WTC11 (cell line): ENCODE data around the gene PLK3. TPM values are rescaled to one million over a fixed set of nuclear protein-coding genes. Genes with fewer than 3 reads are reported as not detected.
A peak's percentile ranks its signal among the peaks of the same experiment; 100 is the strongest.

Experiments
- ATAC-seq: fragments of 200-7000 bp; cut with Tn5 transposase; 2 replicates; pipeline ENCODE4 v1.10.0; 2021; ENCODE audit warnings: mild to moderate bottlenecking, moderate library complexity
- CTCF ChIA-PET: fragments of 300-600 bp; sonication (Branson Sonifier 250); formaldehyde crosslinking; loops from one replicate; lab custom pipeline; 2021; ENCODE audit warnings: antibody characterized with exemption; lab: Charles Lee
- POLR2A ChIA-PET: fragments of 350-600 bp; sonication (Branson Sonifier 250); formaldehyde crosslinking; loops from one replicate; lab custom pipeline; 2021; ENCODE audit warnings: antibody characterized with exemption; lab: Charles Lee
- DNase-seq: peaks from one replicate; pipeline ENCODE4 v3.0.0; 2021; ENCODE audit warnings: low spot score
- H3K27ac Mint-ChIP-seq: 2 replicates; pipeline ENCODE4 v1.8.0; 2021; ENCODE audit warnings: mixed read lengths
- H3K27me3 Mint-ChIP-seq: 2 replicates; pipeline ENCODE4 v1.8.0; 2021; ENCODE audit warnings: low read depth, mild to moderate bottlenecking, moderate library complexity, mixed read lengths
- H3K36me3 Mint-ChIP-seq: 2 replicates; pipeline ENCODE4 v1.8.0; 2021; ENCODE audit warnings: mixed read lengths
- H3K4me1 Mint-ChIP-seq: 2 replicates; pipeline ENCODE4 v1.8.0; 2022; ENCODE audit warnings: mixed read lengths
- H3K4me3 Mint-ChIP-seq: 2 replicates; pipeline ENCODE4 v1.8.0; 2021; ENCODE audit warnings: mild to moderate bottlenecking, moderate library complexity, mixed read lengths
- H3K9me3 Mint-ChIP-seq: 2 replicates; pipeline ENCODE4 v1.8.0; 2021; ENCODE audit warnings: mixed read lengths
- CBFB ChIP-seq: sonication (generic); formaldehyde crosslinking; IDR thresholded peaks from 2 replicates; pipeline ENCODE4 v1.8.1; 2022; ENCODE audit warnings: mild to moderate bottlenecking, low read depth, missing genetic modification reagents
- CREM ChIP-seq: sonication (generic); formaldehyde crosslinking; IDR thresholded peaks from 2 replicates; pipeline ENCODE4 v1.8.1; 2022; ENCODE audit warnings: mild to moderate bottlenecking, missing genetic modification reagents, moderate library complexity
- CTCF ChIP-seq: fragments of 200-600 bp; IDR thresholded peaks from 2 replicates; pipeline ENCODE4 v1.8.0; 2022; ENCODE audit warnings: antibody characterized with exemption
- GABPB1 ChIP-seq: sonication (generic); formaldehyde crosslinking; IDR thresholded peaks from 2 replicates; pipeline ENCODE4 v1.8.1; 2023; ENCODE audit warnings: mild to moderate bottlenecking, missing genetic modification reagents
- GRHL2 ChIP-seq: fragments of 250-450 bp; sonication (Bioruptor Pico); IDR thresholded peaks from 2 replicates; pipeline ENCODE4 v1.8.0; 2022; ENCODE audit warnings: mild to moderate bottlenecking, moderate library complexity; ENCODE audit not compliant: insufficient replicate concordance, severe bottlenecking
- JAZF1 ChIP-seq: fragments of 250-450 bp; sonication (Bioruptor Pico); IDR thresholded peaks from 2 replicates; pipeline ENCODE4 v1.9.0; 2021; ENCODE audit warnings: moderate library complexity, mild to moderate bottlenecking, inconsistent platforms
- MXD4 ChIP-seq: fragments of 250-450 bp; sonication (Bioruptor Pico); IDR thresholded peaks from 2 replicates; pipeline ENCODE4 v1.8.0; 2021; ENCODE audit warnings: mild to moderate bottlenecking, moderate library complexity, borderline replicate concordance
- NFE2L1 ChIP-seq: sonication (generic); formaldehyde crosslinking; IDR thresholded peaks from 2 replicates; pipeline ENCODE4 v1.8.1; 2023; ENCODE audit warnings: missing genetic modification reagents
- NR3C1 ChIP-seq: sonication (generic); formaldehyde crosslinking; conservative IDR thresholded peaks from 2 replicates; pipeline ENCODE4 v1.8.1; 2023; ENCODE audit warnings: low read depth, mild to moderate bottlenecking, missing genetic modification reagents
- PREB ChIP-seq: sonication (generic); formaldehyde crosslinking; IDR thresholded peaks from 2 replicates; pipeline ENCODE4 v1.8.1; 2022; ENCODE audit warnings: mild to moderate bottlenecking, missing genetic modification reagents, moderate library complexity, borderline replicate concordance
- ZNF317 ChIP-seq: sonication (generic); formaldehyde crosslinking; IDR thresholded peaks from 2 replicates; pipeline ENCODE4 v1.8.1; 2023; ENCODE audit warnings: low read depth, mild to moderate bottlenecking, moderate library complexity, missing genetic modification reagents, borderline replicate concordance
- total RNA-seq: library from RNA; stranded (reverse); gene quantifications from 3 replicates; pipeline ENCODE4 v1.2.3, GENCODE V29; 2021
- TF ChIP-seq, protein P1 (sequence below): fragments of 250-450 bp; sonication (Bioruptor Pico); IDR thresholded peaks from 2 replicates; pipeline ENCODE4 v1.9.0; 2021; ENCODE audit warnings: mild to moderate bottlenecking
- TF ChIP-seq, protein P2 (sequence below): sonication (generic); formaldehyde crosslinking; conservative IDR thresholded peaks from 2 replicates; pipeline ENCODE4 v1.8.1; 2023; ENCODE audit warnings: mild to moderate bottlenecking, low read depth, missing genetic modification reagents, moderate library complexity
- TF ChIP-seq, protein P3 (sequence below): sonication (generic); formaldehyde crosslinking; IDR thresholded peaks from 2 replicates; pipeline ENCODE4 v1.8.1; 2023; ENCODE audit warnings: mild to moderate bottlenecking, missing genetic modification reagents
- TF ChIP-seq, protein P4 (sequence below): sonication (generic); formaldehyde crosslinking; IDR thresholded peaks from 2 replicates; pipeline ENCODE4 v1.8.1; 2023; ENCODE audit warnings: mild to moderate bottlenecking, missing genetic modification reagents

PLK3 gene
- total RNA-seq, 1 experiment from 2014 or later, result 16.4 TPM

- ATAC-seq, result peak; percentile 73
- H3K27me3 Mint-ChIP-seq, result no peaks in the 10 kb centered on the region
- TF ChIP-seq GABPB1, result 0 out of 2 replicates have a peak, but pooled peaks have one; percentile 53
- TF ChIP-seq PREB (CRISPR knock-in tag), result no peak
- TF ChIP-seq ZNF317 (CRISPR knock-in tag), result no peak
- no peak for TF ChIP-seq GRHL2 (CRISPR knock-in tag)
- TF ChIP-seq CTCF, result peak; percentile 29; the same call in 1 of the 2 replicates
- TF ChIP-seq, all 79 proteins: peak for 2
- DNase-seq, result peak; percentile 68
- ChIA-PET CTCF (interaction anchor here (0.8 to 3.6 kb wide), 15 partner anchors 8 to 473 kb away, joined by 3 to 15 read pairs (median 4); partner anchors contain the start of genes BTBD19, EIF2B3, PTCH2 and RNU5D-1), POLR2A (interaction anchor here (0.6 to 1.5 kb wide), 2 partner anchors 14 to 184 kb away, joined by 3 read pairs; partner anchors contain the start of gene HECTD3)
- Mint-ChIP-seq H3K36me3 (no peaks in the 10 kb centered on the region), H3K27ac (no peak overlapping the region), H3K9me3 (no peaks in the 10 kb centered on the region), H3K4me3 (no peak overlapping the region), H3K4me1 (peaks cover 13% of the 10 kb centered on the region)
Observed at GRCh38 chr1:44827197-44828002, 27.2 kb downstream of the PLK3 start.

DNA sequence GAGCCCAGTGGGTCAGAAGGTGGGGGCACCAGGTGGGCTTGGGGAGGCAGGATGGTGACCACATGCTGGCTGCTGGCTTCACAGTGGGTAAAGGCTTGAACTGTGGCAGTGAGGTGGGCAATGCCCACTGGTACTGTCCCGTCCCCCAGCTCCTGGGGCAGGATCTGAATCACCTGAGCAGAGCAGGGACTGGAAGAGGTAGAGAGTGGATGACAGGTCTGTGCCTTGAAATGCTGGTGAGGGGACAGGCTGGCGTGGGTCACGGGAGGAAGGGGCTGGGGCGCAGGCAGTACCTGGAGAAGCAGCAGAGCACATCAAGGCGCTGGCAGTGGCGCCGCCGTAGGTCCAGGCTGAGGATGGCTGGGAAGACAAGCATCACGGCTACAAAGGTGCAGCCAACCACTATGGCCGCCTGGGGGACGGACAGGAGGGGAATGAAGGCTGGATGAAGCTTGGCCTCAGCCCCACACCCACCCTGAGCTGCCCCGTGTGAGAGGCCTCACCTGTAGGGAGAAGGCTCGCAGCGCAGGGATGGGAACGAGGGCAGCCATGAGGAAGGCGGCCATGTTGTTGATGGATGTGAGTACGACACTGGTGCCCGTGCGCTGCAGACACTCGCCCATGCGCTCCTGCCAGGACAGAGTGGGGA, 27.9 kb downstream of the PLK3 start:
- no peak for DNase-seq
- CTCF ChIA-PET, result interaction anchor here (0.8 to 3.6 kb wide), 11 partner anchors 8 to 472 kb away, joined by 3 to 15 read pairs (median 6); partner anchors contain the start of genes BTBD19 and PTCH2

More for the DNA sequence above, 27.9 kb downstream of the PLK3 start:
- Mint-ChIP-seq H3K4me1 (peaks cover 13% of the 10 kb centered on the region), H3K27ac (peak overlapping the region; percentile 57; the same call in 1 of the 2 replicates), H3K36me3 (no peaks in the 10 kb centered on the region), H3K27me3 (no peaks in the 10 kb centered on the region), H3K9me3 (no peaks in the 10 kb centered on the region), H3K4me3 (no peak overlapping the region)
- POLR2A ChIA-PET, result interaction anchor here (0.6 kb wide), 1 partner anchor 183 kb away, joined by 3 read pairs; the partner anchor contains the start of gene HECTD3
- TF ChIP-seq, protein P1, sequence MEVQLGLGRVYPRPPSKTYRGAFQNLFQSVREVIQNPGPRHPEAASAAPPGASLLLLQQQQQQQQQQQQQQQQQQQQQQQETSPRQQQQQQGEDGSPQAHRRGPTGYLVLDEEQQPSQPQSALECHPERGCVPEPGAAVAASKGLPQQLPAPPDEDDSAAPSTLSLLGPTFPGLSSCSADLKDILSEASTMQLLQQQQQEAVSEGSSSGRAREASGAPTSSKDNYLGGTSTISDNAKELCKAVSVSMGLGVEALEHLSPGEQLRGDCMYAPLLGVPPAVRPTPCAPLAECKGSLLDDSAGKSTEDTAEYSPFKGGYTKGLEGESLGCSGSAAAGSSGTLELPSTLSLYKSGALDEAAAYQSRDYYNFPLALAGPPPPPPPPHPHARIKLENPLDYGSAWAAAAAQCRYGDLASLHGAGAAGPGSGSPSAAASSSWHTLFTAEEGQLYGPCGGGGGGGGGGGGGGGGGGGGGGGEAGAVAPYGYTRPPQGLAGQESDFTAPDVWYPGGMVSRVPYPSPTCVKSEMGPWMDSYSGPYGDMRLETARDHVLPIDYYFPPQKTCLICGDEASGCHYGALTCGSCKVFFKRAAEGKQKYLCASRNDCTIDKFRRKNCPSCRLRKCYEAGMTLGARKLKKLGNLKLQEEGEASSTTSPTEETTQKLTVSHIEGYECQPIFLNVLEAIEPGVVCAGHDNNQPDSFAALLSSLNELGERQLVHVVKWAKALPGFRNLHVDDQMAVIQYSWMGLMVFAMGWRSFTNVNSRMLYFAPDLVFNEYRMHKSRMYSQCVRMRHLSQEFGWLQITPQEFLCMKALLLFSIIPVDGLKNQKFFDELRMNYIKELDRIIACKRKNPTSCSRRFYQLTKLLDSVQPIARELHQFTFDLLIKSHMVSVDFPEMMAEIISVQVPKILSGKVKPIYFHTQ (CRISPR knock-in tag), result no peak
- TF ChIP-seq CREM (CRISPR knock-in tag), result no peak
- TF ChIP-seq NFE2L1 (CRISPR knock-in tag), result no peak
- TF ChIP-seq NR3C1, result no peak
- TF ChIP-seq, protein P2, sequence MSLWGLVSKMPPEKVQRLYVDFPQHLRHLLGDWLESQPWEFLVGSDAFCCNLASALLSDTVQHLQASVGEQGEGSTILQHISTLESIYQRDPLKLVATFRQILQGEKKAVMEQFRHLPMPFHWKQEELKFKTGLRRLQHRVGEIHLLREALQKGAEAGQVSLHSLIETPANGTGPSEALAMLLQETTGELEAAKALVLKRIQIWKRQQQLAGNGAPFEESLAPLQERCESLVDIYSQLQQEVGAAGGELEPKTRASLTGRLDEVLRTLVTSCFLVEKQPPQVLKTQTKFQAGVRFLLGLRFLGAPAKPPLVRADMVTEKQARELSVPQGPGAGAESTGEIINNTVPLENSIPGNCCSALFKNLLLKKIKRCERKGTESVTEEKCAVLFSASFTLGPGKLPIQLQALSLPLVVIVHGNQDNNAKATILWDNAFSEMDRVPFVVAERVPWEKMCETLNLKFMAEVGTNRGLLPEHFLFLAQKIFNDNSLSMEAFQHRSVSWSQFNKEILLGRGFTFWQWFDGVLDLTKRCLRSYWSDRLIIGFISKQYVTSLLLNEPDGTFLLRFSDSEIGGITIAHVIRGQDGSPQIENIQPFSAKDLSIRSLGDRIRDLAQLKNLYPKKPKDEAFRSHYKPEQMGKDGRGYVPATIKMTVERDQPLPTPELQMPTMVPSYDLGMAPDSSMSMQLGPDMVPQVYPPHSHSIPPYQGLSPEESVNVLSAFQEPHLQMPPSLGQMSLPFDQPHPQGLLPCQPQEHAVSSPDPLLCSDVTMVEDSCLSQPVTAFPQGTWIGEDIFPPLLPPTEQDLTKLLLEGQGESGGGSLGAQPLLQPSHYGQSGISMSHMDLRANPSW (CRISPR knock-in tag), result no peak
- TF ChIP-seq MXD4 (CRISPR knock-in tag), result no peak
- TF ChIP-seq, protein P3, sequence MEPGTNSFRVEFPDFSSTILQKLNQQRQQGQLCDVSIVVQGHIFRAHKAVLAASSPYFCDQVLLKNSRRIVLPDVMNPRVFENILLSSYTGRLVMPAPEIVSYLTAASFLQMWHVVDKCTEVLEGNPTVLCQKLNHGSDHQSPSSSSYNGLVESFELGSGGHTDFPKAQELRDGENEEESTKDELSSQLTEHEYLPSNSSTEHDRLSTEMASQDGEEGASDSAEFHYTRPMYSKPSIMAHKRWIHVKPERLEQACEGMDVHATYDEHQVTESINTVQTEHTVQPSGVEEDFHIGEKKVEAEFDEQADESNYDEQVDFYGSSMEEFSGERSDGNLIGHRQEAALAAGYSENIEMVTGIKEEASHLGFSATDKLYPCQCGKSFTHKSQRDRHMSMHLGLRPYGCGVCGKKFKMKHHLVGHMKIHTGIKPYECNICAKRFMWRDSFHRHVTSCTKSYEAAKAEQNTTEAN, result no peak
- TF ChIP-seq, protein P4, sequence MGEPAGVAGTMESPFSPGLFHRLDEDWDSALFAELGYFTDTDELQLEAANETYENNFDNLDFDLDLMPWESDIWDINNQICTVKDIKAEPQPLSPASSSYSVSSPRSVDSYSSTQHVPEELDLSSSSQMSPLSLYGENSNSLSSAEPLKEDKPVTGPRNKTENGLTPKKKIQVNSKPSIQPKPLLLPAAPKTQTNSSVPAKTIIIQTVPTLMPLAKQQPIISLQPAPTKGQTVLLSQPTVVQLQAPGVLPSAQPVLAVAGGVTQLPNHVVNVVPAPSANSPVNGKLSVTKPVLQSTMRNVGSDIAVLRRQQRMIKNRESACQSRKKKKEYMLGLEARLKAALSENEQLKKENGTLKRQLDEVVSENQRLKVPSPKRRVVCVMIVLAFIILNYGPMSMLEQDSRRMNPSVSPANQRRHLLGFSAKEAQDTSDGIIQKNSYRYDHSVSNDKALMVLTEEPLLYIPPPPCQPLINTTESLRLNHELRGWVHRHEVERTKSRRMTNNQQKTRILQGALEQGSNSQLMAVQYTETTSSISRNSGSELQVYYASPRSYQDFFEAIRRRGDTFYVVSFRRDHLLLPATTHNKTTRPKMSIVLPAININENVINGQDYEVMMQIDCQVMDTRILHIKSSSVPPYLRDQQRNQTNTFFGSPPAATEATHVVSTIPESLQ (CRISPR knock-in tag), result no peak
- no peak for TF ChIP-seq CTCF
- TF ChIP-seq JAZF1, result no peak
- TF ChIP-seq CBFB (CRISPR knock-in tag), result no peak
- peak; percentile 11 for ATAC-seq
